ENCODE data around the gene ADIRF.

The ADIRF gene

DNA sequence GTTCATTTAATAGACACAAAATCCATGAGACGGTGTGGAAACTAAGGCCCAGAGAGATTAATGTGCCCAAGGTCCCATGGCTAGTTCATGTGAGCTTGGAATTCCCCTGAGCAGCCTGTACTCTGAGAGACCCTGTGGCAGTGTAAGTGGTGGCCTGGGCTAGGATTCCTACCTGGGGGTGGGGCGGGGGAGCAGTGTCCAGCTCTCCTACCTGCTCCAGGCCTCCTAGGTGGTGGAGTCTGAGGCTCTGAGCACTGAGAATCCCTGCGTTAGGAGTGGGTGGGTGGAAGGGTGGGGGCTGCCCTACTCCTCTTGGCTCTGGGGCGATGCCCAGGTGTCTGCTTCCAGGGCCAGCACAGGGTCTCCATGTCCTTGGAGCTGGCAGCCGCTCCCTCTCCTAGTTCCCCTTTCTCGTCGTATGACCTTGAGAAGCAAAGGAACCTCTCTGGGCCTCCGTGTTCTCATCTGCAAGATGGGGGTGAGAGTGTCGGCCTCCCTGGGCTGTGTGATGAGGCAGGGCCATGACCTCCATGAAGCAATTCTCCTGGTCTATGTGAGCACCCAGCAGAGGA is 7.3 kb upstream of the ADIRF start:
- no peak for DNase-seq (ENCODE audit: insufficient read length, low spot score)
- no peak for TF ChIP-seq POLR2A (IDR thresholded peaks at IDR 0.05; ENCODE audit: low read depth, low read length)
- no peak for FAIRE-seq

DNA sequence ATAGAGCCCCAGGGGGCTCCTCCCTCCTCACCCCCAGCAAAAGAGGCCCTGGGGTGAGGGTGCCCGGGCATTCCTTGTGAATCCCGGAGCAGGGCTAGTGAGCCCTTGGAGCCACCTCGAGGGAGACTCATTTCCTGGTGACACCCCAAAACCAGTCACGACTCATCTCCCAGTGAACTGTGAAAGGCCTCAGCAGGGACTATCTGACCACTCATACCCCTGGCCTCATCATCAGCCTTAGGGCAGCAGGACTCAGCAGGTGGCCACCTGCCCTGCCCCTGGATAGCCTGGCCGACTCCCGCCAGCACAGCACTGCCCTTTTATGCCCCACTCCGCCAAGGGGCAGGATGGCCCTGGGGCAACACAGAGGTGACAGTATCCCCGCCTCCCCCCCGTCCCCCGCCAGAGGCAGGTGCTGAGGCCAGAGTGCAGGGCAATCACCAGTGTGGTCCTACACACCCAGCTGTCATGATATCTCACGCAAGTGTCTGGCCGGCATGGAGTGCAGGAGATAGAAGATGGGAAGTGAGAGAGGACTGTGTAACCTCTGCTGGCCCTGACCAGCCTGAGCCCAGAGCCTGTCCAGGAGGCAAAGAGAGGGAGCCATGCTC is 6.7 kb upstream of the ADIRF start:
- no peak for TF ChIP-seq POLR2A (IDR thresholded peaks at IDR 0.05; ENCODE audit: low read depth, low read length)
- peak; percentile 87 for DNase-seq (ENCODE audit: insufficient read length, low spot score)
- FAIRE-seq = no peak

DNA sequence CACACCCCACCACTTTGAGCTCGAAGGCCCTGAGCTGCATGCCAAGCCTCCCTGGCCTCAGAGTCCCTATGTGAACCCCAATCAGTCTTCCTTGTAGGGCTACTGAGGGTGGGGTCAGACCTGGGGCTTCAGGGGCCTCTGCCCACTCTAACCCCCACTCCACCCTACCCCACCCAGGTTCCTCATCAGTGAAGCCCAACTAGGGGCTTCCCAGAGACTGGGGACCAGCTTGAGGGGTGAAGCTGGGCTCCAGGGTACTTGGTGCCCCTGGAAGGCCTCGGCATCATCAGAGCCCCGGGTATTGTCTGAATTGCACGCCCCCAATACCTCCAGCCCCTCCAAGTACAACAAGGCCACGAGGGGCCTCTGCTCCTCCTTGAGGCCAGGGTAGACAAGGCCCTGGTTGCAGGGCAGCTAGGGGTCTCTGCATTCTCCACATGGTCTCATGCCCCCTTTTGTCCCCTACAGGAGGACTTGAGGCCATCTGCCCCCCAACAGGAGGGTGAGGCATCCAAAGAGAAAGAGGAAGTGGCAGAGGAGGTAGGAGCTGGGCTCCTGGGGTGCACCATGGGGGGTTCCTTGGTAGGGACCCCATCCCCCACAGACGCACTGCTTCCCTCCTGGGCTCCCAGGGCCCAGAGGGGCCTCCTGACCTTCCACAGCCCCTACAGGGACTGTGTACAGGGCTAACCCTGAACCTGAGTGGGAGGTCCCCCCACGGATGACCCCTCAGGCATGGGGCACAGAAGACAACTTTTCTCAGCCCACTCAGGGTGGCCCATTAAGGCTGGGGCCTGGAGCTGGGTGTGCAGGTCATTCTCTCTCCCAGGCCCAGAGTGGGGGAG is 5.9 kb upstream of the ADIRF start:
- FAIRE-seq (no peak), DNase-seq (ENCODE audit: insufficient read length, low spot score) (no peak)
- no peak for TF ChIP-seq POLR2A (IDR thresholded peaks at IDR 0.05; ENCODE audit: low read depth, low read length)

DNA sequence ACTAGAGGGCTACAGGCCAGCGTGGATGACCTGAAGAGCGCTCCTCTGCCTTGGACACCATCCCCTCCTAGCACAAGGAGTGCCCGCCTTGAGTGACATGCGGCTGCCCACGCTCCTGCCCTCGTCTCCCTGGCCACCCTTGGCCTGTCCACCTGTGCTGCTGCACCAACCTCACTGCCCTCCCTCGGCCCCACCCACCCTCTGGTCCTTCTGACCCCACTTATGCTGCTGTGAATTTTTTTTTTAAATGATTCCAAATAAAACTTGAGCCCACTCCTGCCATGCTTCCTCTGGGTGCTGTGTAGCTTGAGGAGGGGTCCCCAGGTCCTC is 5.3 kb upstream of the ADIRF start:
- no peak for FAIRE-seq
- TF ChIP-seq POLR2A (IDR thresholded peaks at IDR 0.05; ENCODE audit: low read depth, low read length) = no peak
- DNase-seq (ENCODE audit: insufficient read length, low spot score) = no peak

DNA sequence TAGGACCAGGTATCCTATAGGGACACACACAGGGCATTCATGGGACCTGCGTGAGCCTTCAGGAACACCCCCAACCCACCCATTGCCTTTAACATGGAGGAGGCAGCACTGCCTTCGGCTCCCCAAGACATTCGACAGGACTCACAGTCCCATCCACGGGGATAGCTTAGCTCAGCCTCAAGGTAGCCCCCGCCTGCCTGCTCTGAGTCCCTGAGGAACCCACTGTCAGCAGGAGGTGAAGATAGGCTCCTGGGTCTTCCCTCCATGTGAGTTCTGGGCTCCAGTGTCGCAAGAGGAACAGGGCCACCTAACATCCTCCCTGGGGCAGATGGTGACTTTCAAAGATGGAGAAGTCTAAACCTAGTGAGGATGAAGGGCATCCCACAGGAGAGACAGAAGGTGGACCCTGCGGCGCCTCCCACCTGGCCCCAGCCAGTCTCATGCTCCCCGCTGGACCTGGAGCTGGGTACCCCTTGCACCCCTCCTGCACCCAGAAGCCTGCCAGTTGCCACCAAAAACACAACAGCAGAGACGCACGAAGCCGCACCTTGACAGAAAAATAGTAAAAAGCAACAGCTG is 4.9 kb upstream of the ADIRF start:
- TF ChIP-seq POLR2A (IDR thresholded peaks at IDR 0.05; ENCODE audit: low read depth, low read length) = no peak
- DNase-seq (ENCODE audit: insufficient read length, low spot score) = no peak
- FAIRE-seq = no peak

DNA sequence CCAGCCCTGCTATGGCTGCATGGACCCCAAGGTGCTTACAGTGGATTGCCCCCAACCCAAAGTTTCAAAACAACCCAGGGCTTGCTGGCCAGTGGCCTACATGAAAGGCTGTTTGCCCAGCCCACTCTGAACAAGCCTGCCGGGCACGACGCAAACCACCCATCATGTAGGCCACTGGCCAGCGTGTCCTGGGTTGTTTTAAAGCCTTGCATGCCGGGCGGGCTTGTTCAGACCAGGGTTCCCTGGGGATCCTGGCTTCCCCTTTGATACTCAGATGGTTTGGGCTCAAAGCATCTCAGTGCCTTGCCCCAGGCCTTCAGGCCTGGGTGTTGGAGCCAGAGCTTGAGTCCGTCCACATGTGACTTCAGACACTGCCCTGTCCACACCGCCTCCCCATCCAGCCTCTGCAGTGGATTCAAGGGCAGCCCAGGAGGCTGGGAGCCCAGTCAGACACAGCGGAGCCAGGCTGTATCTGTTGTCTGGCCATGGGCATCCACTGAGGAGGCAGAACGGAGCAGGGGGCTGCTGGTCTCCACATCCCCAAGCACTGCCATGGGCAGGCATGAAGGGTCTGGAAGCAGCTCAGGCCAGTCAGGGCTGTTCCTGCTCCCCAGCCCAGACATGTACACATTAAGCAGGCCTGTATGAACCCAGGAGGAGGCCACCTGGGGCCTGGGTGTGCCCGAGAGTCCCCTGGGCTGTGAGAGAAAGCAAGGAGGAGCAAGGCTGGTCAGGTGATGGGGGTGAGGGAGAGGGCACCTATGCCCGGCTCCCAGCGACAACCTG is 4.0 kb upstream of the ADIRF start:
- FAIRE-seq (no peak), DNase-seq (ENCODE audit: insufficient read length, low spot score) (no peak)
- TF ChIP-seq POLR2A (IDR thresholded peaks at IDR 0.05; ENCODE audit: low read depth, low read length) = no peak

DNA sequence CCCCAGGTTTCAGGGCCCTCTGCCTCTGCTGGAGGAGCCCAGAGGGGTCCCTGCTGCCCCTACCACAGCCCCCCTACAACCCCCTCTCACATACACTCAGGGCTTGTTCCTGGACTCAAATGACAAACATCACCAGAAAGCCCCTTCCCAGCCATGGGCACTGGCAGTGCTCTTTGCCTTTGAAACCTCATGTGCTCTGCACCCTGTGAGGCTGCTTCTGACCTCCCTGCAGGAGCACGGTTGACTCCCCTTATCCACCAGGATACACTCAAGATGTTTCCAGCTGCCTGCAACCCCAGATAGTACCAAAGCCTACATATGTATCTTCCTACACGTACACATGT is 3.5 kb upstream of the ADIRF start:
- DNase-seq (ENCODE audit: insufficient read length, low spot score) (no peak), FAIRE-seq (no peak)
- TF ChIP-seq POLR2A (IDR thresholded peaks at IDR 0.05; ENCODE audit: low read depth, low read length) = no peak

DNA sequence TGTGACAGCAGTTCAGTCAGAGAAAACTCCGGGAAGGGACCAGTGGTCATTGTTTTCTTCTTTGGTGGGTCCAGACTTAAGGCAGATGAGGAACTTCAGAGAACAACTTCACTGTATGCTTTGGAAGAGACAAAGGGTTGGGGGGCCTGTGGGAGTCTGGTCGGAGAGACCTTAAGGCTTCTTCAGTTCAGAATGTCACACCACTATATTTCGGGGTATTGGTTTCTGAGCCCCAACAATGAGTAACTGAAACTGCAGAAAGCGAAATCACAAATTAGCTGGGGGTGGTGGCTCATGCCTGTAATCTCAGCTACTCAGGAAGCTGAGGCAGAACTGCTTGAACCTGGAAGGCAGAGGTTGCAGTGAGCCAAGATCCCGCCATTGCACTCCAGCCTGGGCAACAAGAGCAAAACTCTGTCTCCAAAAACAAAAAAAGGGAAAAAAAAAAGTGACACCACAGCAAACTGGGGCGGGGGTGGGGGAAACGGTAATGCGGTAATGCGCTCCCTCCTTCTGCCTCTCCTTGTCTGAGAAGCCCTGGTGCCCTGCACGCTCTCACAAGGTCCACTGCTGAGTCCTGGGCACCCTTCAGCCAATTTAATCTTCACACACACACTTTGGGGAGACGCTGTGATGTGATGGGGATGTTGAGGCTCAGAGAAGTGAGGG is 2.2 kb upstream of the ADIRF start:
- DNase-seq (ENCODE audit: insufficient read length, low spot score) (no peak), FAIRE-seq (no peak)
- no peak for TF ChIP-seq POLR2A (IDR thresholded peaks at IDR 0.05; ENCODE audit: low read depth, low read length)

DNA sequence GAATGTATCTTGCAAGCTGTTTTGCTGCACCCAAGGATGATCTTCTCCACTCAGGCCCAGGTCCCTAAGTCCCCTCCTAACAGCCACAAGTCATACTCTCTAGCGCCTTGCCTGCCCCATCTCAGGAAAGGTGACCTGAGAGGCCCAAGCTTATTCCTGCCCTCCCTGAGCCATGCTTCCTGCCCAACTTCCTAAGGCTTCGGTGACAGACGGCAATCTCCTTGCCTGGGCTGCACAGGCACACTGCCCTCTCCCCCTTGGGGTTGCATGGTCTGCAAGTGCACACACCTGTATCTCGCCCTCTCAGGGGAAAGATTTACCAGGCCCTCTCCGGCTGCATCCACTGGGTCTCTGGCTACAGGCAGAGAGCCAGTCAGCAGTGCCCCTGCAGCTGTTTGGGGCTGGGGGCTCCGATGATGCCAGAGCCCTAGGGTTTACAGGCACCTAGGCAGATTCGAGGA is 771 bp upstream of the ADIRF start:
- no peak for TF ChIP-seq POLR2A (IDR thresholded peaks at IDR 0.05; ENCODE audit: low read depth, low read length)
- DNase-seq (ENCODE audit: insufficient read length, low spot score) (no peak), FAIRE-seq (no peak)

DNA sequence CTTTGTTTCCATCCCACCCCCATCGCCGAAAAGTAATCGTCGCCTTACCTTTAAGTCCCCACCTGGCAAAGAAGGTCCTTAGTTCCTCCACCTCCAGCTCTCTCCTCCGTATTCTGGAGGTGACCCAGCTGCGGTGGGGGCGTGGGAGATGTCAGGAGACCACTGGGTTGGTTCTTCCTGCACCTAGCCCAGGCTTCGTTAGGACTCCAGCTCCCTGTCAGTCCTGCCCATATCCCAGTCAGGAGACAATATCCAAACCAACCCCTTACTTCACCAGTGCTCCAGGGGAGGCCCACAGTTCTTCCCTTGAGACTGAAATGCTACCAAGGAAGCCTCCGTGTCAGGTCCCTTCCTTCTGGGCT is 693 bp downstream of the ADIRF start:
- TF ChIP-seq POLR2A (IDR thresholded peaks at IDR 0.05; ENCODE audit: low read depth, low read length) = no peak
- DNase-seq (ENCODE audit: insufficient read length, low spot score) (no peak), FAIRE-seq (no peak)

DNA sequence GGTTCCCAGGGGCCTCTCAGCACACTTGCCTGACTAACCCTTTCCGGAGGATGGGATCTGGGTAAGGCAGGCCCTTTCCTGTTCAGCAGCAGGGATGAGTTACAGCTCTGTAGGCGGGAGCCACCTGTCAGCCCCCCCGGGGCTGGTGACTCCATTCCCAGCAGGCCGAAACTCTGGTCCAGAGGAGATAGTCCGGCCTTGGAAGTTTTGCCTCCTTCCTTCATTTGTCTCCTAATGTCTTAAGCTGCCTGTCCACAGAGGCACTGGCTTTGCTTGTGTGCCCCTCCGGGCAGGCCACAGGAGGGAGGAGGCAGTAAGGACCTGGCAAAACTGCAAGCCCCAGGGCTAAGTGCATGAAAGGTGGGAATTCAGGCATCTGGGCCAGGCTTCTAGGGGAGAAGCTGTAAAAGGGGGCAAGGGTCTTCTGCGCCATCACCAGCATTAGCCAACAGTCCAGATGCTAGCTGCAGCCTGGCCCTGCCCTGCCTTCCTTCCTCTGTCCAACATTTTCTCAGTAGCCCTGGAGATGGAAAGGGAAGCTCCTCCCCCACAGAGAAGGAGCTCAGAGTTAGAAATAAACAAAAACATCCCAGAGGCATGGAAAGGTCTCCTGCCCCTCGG is 1.2 kb downstream of the ADIRF start:
- DNase-seq (ENCODE audit: insufficient read length, low spot score) = no peak
- FAIRE-seq = no peak
- no peak for TF ChIP-seq POLR2A (IDR thresholded peaks at IDR 0.05; ENCODE audit: low read depth, low read length)

DNA sequence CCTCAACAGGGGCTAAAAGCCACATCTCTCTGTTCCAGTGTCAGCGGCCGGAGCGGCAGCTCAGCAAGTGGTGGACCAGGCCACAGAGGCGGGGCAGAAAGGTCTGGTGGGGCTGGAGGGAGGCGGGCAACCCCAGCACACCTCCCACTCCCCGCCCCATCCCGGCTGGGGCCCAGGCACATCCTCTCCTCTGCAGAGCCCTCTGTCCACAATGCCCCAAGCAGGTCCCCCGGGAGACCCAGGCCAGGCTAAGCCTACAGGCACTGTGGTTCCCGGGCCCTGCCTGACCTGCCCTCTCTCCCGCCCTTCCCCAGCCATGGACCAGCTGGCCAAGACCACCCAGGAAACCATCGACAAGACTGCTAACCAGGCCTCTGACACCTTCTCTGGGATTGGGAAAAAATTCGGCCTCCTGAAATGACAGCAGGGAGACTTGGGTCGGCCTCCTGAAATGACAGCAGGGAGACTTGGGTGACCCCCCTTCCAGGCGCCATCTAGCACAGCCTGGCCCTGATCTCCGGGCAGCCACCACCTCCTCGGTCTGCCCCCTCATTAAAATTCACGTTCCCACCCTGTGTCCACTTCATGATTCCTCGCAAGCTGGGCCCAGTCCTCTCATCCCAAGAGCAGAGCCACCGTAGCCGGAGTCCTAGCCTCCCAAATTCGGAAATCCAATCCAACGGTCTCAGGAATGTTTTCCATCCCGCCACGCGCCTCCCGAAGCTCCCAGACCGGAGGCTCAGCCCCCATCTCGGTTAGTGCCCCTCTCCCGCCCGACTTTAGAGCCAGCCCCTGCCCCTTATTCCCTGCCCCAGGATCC is 2.1 kb downstream of the ADIRF start:
- peak; percentile 83 for TF ChIP-seq POLR2A (IDR thresholded peaks at IDR 0.05; ENCODE audit: low read depth, low read length)
- DNase-seq (ENCODE audit: insufficient read length, low spot score) = peak; percentile 94
- peak; percentile 66 for FAIRE-seq

DNA sequence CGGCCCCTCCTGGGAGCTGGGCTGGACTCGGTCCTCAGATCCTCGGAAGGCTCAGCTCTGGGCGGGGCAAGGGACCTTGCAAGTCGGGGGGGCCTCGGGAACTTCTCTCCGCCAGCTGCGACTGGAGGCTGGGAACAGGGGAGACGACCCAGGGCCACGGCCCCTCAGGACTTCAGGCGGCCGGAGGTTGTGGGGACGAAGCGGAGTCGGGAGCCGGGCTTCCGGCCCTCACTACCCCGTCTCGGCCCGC is 2.6 kb downstream of the ADIRF start:
- FAIRE-seq (no peak), DNase-seq (ENCODE audit: insufficient read length, low spot score) (no peak)
- TF ChIP-seq POLR2A (IDR thresholded peaks at IDR 0.05; ENCODE audit: low read depth, low read length) = peak; percentile 81

Data from H54 (cell line).